ENCODE measurements around the gene S1PR3.

S1PR3 gene

DNA sequence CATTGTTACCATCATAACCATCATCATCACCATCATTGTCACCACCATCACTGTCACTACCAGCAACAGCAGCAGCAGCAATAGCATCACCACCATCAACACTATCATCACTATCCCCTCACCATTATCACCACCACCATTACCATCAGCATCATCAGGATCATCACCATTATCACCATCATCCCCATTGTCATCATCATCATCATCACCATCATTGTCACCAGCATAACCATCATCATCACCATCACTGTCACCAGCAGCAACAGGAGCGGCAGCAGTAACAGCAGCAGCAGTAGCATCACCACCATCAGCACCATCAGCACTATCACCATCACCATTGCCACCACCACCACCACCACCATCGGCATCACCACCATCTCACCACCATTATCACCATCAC is 48.4 kb downstream of the S1PR3 start:
- no peak for DNase-seq

DNA sequence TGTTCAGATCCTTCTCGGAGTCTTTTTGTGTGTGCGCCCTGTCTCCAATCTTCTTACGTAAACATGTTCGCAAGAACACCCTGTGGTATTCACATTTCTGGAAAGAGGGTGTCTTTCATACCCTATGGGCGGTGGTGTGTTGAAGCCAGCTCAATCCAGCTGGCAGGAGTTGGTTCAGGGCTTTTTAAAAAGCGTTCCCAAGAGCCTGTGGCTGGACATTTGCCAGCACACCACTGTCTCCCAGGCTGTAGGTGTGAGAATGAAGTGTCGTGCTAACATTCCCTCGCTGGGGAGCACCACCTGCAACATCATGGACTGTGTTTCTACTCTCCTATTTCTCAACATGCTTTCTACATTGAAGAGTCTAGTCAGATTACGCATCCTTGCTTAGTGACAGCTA is 51.7 kb downstream of the S1PR3 start:
- DNase-seq: no peak

DNA sequence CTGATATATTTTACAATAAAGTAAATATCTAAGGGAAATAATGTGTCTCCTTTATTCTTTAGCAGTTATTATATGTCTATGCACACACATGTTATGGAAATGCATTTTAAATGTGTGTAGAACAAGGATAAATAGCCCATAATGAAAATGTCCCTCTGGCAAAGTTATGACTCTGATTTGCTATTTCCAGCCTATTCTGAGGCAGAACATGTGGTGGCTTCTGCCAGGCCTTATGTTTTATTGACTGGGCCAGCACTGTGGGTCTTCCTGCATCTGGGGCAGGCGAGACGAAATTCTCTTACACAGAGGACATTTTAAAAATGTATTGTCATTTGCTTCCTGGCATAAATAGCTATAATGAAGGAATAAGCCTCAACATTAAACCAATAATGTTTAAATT is 52.8 kb downstream of the S1PR3 start:
- DNase-seq: no peak

DNA sequence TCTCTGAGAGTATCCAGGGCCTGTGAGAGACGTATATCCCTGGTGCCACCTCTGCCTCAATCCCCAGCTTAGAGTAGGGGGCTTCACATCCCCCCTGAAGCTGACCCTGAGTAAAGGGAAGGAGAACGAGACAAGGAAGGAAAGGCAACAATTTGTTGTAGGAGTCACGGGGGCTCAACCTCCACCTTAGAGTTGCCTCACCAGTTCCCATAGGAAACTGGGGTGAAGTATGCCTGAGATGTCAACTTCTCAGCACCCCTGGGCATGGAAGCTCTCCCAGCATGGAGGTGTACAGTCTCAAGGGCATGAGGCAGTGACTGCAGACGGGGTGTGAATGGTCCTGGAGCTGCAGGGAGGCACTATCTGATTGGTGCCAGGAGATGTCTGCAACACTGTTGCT is 53.6 kb downstream of the S1PR3 start:
- no peak for DNase-seq

DNA sequence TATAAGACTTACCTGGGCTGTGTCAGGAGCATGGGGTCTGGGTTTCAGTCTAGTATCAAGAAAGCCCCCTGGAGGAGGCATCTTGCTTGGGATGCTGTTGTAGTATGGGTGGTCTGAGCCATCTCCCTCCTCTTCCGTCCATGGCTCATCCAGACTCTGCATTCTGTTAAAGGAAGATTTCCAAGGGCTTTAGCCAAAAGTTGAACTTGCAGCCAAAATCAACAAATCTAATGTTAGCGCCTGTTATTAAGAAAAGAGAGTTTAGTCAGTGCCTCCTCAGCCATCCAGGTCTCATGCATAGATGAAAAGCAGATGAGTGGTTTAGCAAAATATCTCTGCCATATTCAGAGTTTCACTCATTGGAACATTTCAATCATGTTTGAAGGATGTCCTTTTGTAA is 55.6 kb downstream of the S1PR3 start:
- DNase-seq: no peak

- no peak for DNase-seq
Observed at GRCh38 chr9:89047667-89048066, 56.4 kb downstream of the S1PR3 start.

GRCh38 chr9:89048616-89049015 is 57.3 kb downstream of the S1PR3 start:
- DNase-seq: no peak

DNA sequence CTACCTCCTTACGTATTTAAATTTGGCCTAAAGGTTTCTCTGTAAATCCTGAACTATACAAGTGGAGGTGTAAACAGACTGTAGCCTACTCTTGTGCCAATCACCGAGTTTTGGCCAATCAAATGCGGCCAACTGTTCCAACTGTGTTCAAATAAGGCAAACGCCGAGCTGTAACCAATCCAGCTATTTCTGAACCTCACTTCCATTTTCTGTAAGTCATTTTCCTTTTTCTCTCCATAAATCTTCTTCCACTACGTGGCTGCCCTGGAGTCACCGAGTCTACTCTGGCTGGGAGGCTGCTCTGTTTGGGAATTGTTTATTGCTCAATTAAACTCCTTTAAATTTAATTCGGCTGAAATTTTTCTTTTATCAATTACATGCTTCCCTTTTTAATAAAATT is 58.4 kb downstream of the S1PR3 start:
- no peak for DNase-seq

DNA sequence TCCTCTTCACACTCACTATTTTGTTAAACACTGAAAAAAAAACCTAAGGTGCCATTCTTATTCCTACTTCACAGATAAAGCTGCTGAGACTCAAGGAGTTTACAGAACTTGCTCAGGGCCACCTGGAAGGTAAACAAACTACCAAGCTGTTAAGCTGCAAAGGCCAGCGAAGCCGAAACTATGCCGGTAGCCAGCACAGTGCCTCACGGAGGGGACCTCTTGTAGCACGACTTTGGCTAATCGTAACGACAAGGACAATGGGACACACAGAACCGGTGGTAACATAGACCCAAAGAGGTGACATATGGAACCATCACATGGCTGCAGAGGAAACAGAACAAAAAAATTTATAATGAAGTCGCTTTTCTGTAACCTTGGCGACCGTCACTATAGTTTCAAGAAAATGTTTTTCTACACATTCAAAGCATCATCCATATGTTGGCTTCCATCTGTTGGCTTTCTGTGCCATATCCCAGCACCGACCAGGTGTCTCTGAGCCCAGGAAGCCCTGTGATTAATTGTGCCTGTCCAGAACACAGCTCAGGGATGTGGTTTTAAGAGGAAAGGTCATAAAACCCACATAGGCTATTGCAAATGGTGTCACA is 60.3 kb downstream of the S1PR3 start:
- DNase-seq: no peak

DNA sequence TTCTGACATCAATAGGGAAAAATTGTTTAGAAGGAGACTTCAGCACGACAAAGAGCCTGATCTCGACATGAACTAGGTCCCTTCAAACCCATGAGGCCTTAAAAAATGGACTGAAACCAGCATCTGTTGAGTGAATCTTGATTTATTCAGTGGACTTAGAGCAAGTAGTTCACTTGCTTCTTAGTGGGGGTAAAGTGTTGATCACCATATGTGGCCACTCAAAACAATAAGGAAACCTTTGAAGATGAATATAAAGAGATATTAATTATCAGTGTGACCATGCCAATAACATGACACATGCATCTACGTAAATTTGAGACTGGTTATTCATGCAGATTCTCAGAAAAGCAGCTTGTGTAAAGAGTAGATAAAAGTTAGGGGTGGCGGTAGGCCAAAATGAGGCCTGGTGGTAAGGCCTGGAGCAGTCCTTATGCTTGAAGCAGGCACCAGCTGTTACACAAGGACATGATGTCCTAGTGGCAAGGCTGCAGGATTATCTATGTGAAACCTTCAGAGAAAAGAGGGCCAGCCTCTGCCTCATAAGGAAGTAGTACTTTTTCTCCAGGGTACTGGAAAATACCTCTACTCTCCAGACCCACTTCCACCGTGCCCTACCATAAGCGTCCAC is 61.3 kb downstream of the S1PR3 start:
- DNase-seq: no peak

DNA sequence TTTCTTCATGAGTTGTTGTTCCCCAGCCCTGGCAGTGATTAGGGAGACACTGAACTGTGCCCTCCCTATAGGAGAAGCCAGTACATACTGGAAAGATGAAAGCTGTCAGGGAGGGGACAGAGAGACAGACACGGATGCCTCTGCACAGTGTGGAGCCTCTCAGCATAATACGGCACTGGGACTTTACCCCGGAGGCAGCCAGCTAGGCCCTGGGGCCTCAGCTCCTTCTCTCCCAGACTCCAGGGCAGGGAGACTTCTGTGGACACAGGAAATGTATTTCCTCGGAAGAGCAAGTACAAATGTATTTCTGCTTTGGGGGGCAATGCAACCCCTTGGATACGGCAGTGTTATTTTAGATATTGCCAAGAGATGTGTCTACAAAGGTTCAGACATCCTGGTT is 62.0 kb downstream of the S1PR3 start:
- DNase-seq: no peak

Data from MV-4-11 (cell line).